ENCODE measurements around the gene GPD1L.
"Not testable (repeated sequence)": the region's sequence is repeated elsewhere in the genome, so short reads cannot be mapped to it uniquely, and the experiment has no call there.

The GPD1L gene

GRCh38 chr3:32106929-32107362, 526 bp downstream of the GPD1L start:
- DNase-seq: no peak

DNA sequence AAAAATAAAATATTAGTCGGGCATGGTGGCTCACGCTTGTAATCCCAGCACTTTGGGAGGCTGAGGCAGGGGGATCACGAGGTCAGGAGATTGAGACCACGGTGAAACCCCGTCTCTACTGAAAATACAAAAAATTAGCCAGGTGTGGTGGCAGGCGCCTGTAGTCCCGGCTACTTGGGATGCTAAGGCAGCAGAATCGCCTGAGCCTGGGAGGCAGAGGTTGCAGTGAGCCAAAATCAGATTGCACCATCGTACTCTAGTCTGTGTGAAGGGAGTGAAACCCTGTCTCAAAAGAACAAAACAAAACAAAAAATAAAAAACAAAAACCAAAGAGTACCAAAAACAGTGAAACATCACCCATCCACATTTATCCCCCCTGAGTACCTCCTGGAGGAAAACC, 1.8 kb downstream of the GPD1L start:
- DNase-seq: not testable (repeated sequence)

DNA sequence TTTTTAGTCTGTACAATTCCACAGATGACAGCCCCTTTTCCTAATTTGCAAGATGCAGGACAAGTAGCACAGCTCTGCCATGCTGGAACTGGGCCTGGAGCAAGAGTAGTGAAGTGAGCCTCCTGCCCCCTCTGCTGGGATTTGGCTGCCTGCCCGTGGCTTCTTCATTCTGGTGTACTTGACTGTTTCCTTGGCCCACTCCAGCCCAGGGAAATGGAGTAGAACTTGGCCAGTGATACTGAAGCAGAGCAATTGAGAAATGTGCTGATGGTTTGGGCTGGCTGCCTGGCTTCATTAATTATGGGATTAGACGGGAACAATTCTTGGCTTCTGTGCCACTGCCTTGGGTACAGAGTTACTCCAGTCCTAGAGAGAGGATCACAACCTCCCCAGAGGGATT, 2.8 kb downstream of the GPD1L start:
- DNase-seq: peak; percentile 45

GRCh38 chr3:32110233-32110760, 3.9 kb downstream of the GPD1L start:
- no peak for DNase-seq

- DNase-seq: no peak
Observed at GRCh38 chr3:32111560-32111959, 5.1 kb downstream of the GPD1L start.

DNA sequence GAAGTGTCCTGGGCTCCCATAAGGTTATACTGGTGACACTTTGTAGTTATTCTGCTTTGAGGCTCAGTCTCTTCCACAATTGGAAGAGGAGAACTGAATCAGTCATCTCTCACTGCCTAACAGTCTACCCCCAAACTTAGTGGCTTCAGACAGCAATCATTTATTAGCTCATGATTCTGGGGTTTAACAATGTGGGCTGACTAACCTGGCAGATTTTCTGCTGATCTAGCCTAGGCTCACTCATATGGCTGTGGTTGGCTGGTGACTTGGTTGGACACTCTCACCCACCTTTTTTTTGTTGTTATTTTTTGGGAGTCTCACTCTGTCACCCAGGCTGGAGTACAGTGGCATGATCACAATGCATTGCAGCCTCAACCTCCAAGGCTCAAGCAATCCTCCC, 7.1 kb downstream of the GPD1L start:
- DNase-seq: no peak

DNA sequence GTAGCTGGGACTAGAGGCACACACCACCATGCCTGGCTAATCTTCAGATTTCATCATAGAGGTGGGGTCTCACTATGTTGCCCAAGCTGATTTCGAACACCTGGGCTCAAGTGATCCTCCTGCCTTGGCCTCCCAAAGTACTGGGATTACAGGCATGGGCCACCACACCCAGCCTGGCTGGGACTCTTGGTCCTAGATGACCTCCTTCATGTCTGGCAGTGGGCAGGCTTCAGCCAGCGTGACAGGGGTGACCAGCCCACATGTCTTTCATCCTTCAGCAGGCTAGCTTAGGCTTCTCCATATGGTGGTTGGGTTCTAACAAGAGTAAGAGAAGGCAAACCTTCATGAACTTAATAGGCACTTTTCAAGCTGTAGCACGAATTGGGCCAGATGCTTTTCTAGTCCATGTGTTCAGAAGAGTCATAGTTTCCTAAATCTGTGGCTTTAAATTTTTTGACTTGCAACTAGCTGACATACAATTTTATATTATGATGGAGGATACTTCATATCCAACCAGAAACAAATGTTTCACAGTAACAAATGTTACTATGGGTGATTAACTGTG, 7.6 kb downstream of the GPD1L start:
- no peak for DNase-seq

DNA sequence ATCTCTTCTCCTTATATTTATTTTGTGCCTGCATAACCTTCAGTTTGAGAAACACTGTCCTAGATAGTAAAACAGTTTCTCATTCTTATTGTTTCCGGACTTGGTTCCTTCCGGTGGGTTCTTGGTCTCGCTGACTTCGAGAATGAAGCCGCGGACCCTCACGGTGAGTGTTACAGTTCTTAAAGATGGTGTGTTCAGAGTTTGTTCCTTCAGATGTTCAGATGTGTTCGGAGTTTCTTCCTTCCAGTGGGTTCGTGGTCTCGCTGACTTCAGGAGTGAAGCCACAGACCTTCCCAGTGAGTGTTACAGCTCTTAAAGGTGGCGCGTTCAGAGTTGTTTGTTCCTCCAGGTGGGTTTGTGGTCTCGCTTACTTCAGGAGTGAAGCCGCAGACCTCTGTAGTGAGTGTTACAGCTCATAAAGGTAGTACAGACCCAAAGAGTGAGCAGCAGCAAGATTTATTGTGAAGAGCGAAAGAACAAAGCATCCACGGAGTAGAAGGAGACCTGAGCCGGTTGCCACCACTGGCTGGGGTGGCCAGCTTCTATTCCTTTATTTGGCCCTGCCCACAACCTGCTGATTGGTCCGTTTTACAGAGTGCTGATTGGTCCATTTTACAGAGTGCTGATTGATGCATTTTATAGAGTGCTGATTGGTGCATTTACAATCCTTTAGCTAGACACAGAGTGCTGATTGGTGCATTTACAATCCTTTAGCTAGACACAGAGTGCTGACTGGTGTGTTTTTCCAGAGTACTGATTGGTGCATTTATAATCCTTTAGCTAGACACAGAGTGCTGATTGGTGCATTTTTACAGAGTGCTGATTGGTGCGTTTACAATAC, 8.3 kb downstream of the GPD1L start:
- DNase-seq: not testable (repeated sequence)

- DNase-seq: no peak
Observed at GRCh38 chr3:32117320-32117719, 10.9 kb downstream of the GPD1L start.

DNA sequence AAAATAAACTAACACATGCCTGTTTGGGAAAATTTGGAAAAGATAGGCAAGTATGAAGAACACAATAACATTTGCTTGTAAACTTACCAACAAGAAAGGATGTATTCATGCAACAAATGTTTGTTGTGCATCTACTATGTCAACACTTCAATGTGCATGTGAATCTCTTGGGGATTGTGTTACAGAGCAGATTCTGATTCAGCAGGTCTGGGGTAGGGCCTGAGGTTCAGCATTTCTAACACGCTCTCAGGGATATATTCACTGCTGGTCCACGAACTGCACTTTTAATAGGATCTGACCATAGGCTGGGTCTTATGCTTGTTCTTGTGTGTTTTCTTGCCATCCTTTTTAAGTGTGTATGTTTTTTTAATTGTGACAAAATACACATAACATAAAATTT, 11.8 kb downstream of the GPD1L start:
- DNase-seq: no peak

GRCh38 chr3:32120471-32120870, 14.1 kb downstream of the GPD1L start:
- DNase-seq: no peak

GRCh38 chr3:32121137-32121536, 14.7 kb downstream of the GPD1L start:
- DNase-seq: no peak

- no peak for DNase-seq
Observed at GRCh38 chr3:32123620-32124019, 17.2 kb downstream of the GPD1L start.

DNA sequence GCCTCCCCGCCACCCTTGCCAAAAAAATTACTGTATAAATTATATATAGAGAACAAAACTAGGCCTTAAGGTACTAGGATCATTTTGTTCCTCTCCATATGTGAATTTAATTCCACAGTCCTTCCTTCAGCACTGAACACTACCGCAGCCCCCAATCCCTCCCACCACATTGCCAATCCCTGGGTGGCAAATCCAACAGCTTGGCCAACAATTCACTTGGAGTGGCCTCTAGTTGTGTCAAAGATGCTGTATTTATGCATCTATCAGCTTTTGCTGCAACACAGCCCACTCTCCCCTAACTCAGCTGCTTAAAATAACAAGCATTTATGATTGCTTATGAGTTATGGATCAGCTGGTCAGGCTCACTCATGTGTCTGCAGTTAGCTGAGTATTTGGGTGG, 18.6 kb downstream of the GPD1L start:
- no peak for DNase-seq

DNA sequence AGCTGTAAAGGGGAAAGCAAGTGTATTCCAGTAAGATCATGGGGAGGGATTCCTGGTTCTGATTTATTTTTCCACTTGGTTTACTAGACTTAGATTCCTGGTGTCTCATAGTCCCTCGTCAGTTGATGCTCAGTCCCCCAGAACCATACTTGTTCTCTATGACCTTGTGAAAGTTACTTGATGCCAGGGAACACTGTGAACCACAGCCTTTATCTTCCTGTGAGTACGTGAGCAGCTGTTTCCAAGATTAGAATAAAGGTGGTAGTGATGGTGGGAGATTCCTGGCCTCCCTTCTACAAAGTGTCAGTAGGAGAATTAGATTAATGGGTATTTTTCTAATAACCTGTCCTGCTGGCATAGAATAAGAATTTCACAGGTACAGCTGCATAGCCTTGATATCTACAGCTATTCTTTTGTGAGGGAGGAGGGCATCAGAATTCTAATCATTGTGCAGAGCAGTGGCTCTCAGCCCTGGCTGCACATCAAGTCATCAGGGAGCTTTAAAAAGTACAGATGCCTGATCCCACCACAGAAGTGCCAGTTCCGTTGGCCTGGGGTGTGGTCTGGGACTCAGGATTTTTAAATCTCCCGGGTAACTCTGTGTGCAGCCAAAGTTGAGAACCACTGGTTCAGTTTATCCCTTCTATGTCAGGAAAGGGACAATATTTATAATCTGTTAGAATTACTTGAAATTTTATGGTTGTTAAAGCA, 20.0 kb downstream of the GPD1L start:
- no peak for DNase-seq

DNA sequence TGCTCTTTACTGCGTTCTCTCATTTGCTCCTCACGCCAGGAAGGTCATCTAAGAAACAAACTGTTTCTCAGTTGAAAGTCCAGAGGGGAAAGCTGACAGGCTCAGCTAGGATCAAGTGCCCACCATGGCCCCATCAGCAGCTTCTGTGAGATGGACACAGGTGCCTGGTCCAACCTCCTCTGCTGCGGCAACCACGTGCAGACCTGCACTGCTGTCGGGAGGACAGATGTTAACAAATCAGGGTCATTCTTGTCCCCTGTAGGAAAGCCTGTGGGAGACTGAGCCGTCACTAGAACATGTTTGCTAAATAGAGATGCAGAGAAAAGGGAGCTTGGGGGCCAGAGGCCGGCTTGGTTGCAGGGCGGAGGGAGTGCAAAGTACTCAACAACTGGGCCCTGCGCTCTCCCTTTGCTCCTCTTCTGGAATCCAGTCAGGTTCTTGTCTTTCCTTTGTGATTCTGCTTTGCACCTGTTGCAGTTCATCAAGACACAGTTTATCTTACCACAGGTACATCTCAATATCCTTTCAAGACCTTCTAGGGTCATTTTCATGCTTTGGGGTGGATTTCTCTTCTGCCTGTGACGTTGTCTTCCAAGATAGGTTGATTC, 20.9 kb downstream of the GPD1L start:
- DNase-seq: no peak

DNA sequence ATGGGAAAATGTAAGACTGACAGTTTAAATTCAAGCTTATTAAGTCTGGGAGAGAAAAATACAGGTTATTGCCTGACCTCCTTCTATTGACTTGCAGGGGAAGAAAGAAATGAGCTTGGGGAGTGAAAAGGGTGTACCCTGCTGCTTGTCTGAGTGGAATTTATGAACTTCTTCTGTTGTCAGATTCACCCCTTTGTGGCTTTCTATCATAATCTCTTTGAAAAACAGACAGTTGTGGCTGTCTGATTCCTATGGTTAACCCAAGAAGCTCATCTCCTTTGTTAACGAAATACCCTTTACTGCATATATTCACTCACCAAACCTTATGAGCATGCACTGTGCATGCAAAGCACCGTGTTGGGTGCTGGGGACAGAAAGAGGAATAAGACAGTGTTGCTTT, 22.5 kb downstream of the GPD1L start:
- no peak for DNase-seq

DNA sequence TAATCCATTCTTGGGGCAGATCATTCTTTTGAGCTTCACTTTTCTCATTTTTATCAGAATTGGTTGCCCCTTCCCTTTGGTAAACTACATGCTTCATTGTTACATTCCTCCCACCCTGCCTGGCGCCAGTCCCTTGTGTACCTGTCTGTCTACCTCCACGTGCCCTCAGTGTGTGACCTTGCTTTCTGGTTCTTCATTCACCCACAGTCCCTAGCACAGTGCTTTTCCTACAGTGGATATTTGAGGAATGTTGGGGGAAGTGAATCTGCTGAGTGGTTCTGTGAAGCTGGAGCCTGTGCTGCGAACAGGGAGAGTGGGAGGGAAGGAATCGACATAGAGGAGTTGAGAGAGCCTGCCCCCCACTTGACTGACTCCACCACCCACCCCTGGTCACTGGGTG, 23.4 kb downstream of the GPD1L start:
- DNase-seq: no peak

DNA sequence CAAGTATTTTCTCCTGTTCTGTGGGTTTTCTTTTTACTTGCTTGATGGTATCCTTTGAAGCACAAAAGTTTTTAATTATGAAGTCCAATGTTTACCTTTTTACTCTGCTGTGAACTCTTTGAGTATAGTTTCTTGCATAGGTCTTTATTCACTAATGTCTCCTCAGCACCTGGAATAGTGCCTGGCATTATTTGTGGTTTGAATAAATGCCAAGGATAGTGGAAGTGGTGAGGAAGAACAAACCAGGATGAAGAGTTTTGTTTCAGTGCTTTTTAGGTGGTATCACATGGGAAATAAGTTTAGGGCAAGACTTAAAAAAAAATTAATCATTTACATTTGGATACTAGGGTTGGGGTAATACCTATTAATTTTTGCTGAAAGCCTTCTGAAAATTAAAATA, 25.7 kb downstream of the GPD1L start:
- DNase-seq: no peak

GRCh38 chr3:32132706-32133105, 26.3 kb downstream of the GPD1L start:
- no peak for DNase-seq

- no peak for DNase-seq
Observed at GRCh38 chr3:32136703-32137102, 30.3 kb downstream of the GPD1L start.

DNA sequence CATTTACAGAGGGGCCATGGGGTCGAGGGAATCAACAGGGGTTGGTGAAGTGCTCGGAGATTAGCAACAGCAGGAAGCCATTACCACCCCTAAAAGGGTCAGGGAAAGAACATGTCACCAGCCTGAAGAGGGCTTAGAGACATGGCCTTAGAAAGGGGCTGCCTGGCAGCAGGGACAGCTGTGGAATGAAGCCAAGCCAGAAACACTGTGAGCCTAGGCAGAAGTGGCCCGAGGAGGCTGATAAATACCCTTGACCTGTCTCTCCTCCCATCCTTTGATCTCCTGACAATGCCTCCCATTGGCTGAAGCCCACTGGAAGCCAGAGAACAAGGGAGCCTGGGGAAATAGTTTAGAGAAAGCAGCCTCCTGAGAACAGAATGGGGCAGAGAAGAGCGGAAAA, 31.4 kb downstream of the GPD1L start:
- DNase-seq: no peak

DNA sequence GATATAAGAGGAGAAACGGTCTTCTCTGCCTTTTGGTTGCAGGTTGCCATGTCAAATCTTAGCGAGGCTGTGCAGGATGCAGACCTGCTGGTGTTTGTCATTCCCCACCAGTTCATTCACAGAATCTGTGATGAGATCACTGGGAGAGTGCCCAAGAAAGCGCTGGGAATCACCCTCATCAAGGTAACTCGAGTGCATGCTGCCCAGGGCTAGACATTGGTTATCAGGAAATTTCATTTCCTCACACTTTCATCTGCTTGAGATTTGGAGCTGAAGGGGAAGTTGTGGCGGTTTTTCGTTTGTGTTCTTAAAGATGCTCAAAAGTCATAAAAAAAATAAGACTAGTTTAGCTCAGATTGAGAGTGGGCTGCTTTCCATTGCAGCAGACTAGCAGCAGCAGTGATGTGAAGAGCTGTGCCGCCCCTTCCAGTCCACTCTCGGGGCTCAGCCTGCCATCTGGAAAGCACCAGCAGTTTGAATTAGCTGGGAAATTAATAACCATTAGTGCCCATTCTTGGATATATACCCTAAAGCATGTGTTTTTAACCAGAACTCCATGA, 32.2 kb downstream of the GPD1L start:
- no peak for DNase-seq

All from fibroblast of skin of right quadriceps (primary cell).